CD4-positive, CD25-positive, alpha-beta regulatory T cell (primary cell): ENCODE measurements around the gene GPR68. TPM values are rescaled to one million over a fixed set of nuclear protein-coding genes. Genes with fewer than 3 reads are reported as not detected.

Experiments
- ATAC-seq, 2 donors: fragments of 150-1000 bp; cut with Tn5 transposase; one replicate each; pipeline ENCODE4 v1.10.0; 2021; ENCODE audit warnings: low read depth in 2 of 2, moderate number of reproducible peaks in 2 of 2, moderate library complexity in 1 of 2
- DNase-seq, 3 donors: peaks; one replicate each; pipeline versions ENCODE4 v3.0.0 to v3.0.0-alpha.2; 2012 to 2022; ENCODE audit warnings: mixed read lengths in 1 of 3
- H3K27ac ChIP-seq: one replicate; pipeline ENCODE4 v1.7.0; 2013; ENCODE audit warnings: mild to moderate bottlenecking, low read length; ENCODE audit not compliant: insufficient read depth, poor library complexity, severe bottlenecking
- H3K27me3 ChIP-seq: one replicate; pipeline ENCODE4 v1.7.0; 2013; ENCODE audit warnings: low read length; ENCODE audit not compliant: control insufficient read depth, insufficient read depth
- H3K36me3 ChIP-seq: one replicate; pipeline ENCODE4 v1.7.0; 2013; ENCODE audit warnings: mild to moderate bottlenecking, low read length, moderate library complexity; ENCODE audit not compliant: control insufficient read depth, insufficient read depth
- H3K4me1 ChIP-seq: 2 replicates; pipeline ENCODE4 v1.7.0; 2013; ENCODE audit warnings: mild to moderate bottlenecking, low read length; ENCODE audit not compliant: insufficient read depth, control insufficient read depth, poor library complexity, severe bottlenecking
- H3K4me3 ChIP-seq: one replicate; pipeline ENCODE4 v1.7.0; 2013; ENCODE audit warnings: low read depth, mild to moderate bottlenecking, low read length, moderate library complexity
- H3K9me3 ChIP-seq, 2 experiments: 1 replicate in 1 of 2; 2 replicates in 1 of 2; pipeline ENCODE4 v1.7.0; 2013; ENCODE audit warnings: low read length in 2 of 2, mild to moderate bottlenecking in 1 of 2, moderate library complexity in 1 of 2; ENCODE audit not compliant: control insufficient read depth in 2 of 2
- H3K27ac Mint-ChIP-seq, 3 donors: one replicate each; pipeline ENCODE4 v1.8.0; 2020 to 2022; ENCODE audit warnings: mild to moderate bottlenecking in 3 of 3, mixed read lengths in 3 of 3, moderate library complexity in 2 of 3
- H3K27me3 Mint-ChIP-seq: one replicate; pipeline ENCODE4 v1.8.0; 2022; ENCODE audit warnings: mild to moderate bottlenecking, mixed read lengths
- H3K36me3 Mint-ChIP-seq: one replicate; pipeline ENCODE4 v1.8.0; 2020; ENCODE audit warnings: mixed read lengths
- H3K4me1 Mint-ChIP-seq, 4 donors: one replicate each; pipeline ENCODE4 v1.8.0; 2020 to 2022; ENCODE audit warnings: mixed read lengths in 4 of 4, mild to moderate bottlenecking in 1 of 4
- H3K4me3 Mint-ChIP-seq, 4 donors: one replicate each; pipeline ENCODE4 v1.8.0; 2020 to 2022; ENCODE audit warnings: mild to moderate bottlenecking in 4 of 4, mixed read lengths in 4 of 4, moderate library complexity in 3 of 4
- H3K9me3 Mint-ChIP-seq, 7 donors: one replicate each; pipeline ENCODE4 v1.8.0; 2020 to 2022; ENCODE audit warnings: mixed read lengths in 7 of 7, mild to moderate bottlenecking in 3 of 7, moderate library complexity in 2 of 7
- polyA plus RNA-seq, 4 donors: library from polyadenylated mRNA; unstranded; fragments of 300-500 nt; fragmentation: Illumina TruSeq; gene quantifications; one replicate each; pipeline ENCODE4 v1.2.3, GENCODE V29; 2021
- total RNA-seq: library from RNA; stranded (reverse); gene quantifications from one replicate; pipeline ENCODE4 v1.2.3, GENCODE V29; 2022

The GPR68 gene
- total and polyA plus RNA-seq, 5 donors from 2014 or later: 8.5 to 19.1 (median 12.8) TPM

DNA sequence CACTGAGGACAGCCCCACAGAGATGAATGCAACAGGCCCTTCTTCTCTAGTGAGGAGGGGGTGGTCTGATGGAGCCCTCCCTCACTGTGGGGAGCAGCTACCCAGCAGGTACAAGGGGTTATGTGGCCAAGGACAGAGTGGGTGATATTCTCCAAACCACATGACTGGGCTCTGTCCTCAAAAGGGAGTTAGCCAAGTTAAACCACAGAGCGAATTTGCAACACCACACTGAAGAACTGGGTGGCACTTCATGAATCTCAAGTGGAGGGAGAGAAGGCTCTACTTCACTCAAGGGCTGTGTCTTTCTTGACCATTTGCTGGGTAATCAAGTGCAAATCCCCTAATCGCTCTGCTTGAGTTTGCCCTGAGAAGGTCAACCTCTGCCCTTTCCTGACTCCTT, 12.5 kb downstream of the GPR68 start:
- Mint-ChIP-seq H3K4me3 (peak overlapping the region in 3 of 4 donors; percentile 71 to 83 (median 78)), H3K27ac (peak overlapping the region; percentile 95 to 100 (median 97)), H3K36me3 (peaks cover 26% of the 10 kb centered on the region), H3K4me1 (peaks cover 26 to 82% (median 51%) of the 10 kb centered on the region in 4 donors), H3K27me3 (no peaks in the 10 kb centered on the region), H3K9me3 (peaks cover 0 to 2% (median 0%) of the 10 kb centered on the region in 7 donors)
- DNase-seq (no peak), ATAC-seq (no peak)
- H3K36me3 ChIP-seq: peaks cover 15% of the 10 kb centered on the region
- peak overlapping the region; percentile 91 for H3K27ac ChIP-seq
- peaks cover 0 to 3% of the 10 kb centered on the region in 2 experiments for H3K9me3 ChIP-seq
- no peaks in the 10 kb centered on the region for H3K27me3 ChIP-seq
- H3K4me1 ChIP-seq: peaks cover 75% of the 10 kb centered on the region
- peak overlapping the region; percentile 46 for H3K4me3 ChIP-seq

DNA sequence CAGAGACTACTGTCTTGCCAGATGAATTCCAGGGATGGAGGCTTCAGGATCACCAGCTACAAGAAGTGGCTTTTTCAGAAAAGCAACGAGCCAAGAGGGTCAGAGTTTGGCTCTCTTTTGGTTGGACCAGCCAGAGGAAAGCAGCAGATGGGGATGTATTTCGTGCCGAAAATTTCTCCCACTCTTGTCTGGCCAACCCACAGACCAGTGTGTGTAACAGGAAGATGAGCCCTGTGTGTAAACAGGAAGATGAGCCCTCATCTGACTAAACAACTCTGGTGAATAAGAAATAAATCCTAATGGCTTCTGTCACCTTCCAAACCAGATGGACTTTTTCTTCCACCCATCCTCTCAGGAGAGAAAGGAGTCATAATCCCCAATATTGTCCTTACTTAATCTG, 13.1 kb downstream of the GPR68 start:
- peaks cover 81% of the 10 kb centered on the region for H3K4me1 ChIP-seq
- no peak for DNase-seq

DNA sequence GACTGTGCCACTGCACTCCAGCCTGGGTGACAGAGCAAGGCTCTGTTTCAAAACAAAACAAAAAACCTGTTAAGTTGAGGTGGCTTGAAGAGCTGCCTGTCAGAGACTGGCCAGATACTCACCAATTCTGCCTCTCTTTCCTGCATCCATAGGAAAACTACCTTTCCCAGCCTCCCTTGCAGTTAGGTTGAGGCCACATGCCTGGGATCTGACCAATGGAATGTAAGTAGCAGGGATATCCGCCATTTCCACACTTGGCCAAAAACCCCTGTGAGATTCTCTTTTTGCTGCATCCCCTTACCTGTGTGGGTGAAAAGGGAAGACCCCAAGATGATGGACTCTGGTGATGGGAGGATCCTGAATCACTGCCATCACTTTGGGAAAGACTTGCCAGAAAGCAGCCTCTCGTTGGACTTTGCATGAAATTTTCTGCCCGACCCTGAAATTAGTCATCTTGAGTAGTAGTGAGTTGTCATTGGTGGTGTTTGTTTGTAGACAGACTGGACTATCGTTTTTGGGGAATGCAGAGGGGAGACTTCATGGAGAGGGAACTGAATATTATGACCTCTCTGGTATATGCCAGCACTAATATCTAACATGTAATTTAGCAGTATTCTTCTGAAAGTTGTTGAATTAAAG, 14.0 kb downstream of the GPR68 start:
- ATAC-seq: no peak
- Mint-ChIP-seq H3K36me3 (peaks cover 30% of the 10 kb centered on the region), H3K27ac (peak overlapping the region; percentile 95 to 100 (median 97)), H3K9me3 (peaks cover 0 to 5% (median 0%) of the 10 kb centered on the region in 7 donors), H3K27me3 (no peaks in the 10 kb centered on the region), H3K4me3 (peak overlapping the region; percentile 78 to 85 (median 81)), H3K4me1 (peaks cover 41 to 90% (median 59%) of the 10 kb centered on the region in 4 donors)
- H3K4me1 ChIP-seq: peaks cover 87% of the 10 kb centered on the region
- H3K27ac ChIP-seq: peak overlapping the region; percentile 91
- H3K36me3 ChIP-seq: peaks cover 14% of the 10 kb centered on the region
- peak overlapping the region; percentile 46 for H3K4me3 ChIP-seq
- no peaks in the 10 kb centered on the region for H3K27me3 ChIP-seq
- peaks cover 0 to 3% of the 10 kb centered on the region in 2 experiments for H3K9me3 ChIP-seq
- DNase-seq: peak in 1 of 3 donors; percentile 56

More for the DNA sequence above, 13.1 kb downstream of the GPR68 start:
- Mint-ChIP-seq H3K27me3 (no peaks in the 10 kb centered on the region), H3K27ac (peak overlapping the region; percentile 95 to 100 (median 97)), H3K9me3 (peaks cover 0 to 5% (median 0%) of the 10 kb centered on the region in 7 donors), H3K4me3 (peak overlapping the region; percentile 22 to 83 (median 70)), H3K36me3 (peaks cover 29% of the 10 kb centered on the region), H3K4me1 (peaks cover 31 to 88% (median 57%) of the 10 kb centered on the region in 4 donors)
- ATAC-seq: no peak
- no peaks in the 10 kb centered on the region for H3K27me3 ChIP-seq
- H3K27ac ChIP-seq: peak overlapping the region; percentile 91
- peak overlapping the region; percentile 46 for H3K4me3 ChIP-seq
- H3K36me3 ChIP-seq: peaks cover 14% of the 10 kb centered on the region
- H3K9me3 ChIP-seq: peaks cover 0 to 3% of the 10 kb centered on the region in 2 experiments

DNA sequence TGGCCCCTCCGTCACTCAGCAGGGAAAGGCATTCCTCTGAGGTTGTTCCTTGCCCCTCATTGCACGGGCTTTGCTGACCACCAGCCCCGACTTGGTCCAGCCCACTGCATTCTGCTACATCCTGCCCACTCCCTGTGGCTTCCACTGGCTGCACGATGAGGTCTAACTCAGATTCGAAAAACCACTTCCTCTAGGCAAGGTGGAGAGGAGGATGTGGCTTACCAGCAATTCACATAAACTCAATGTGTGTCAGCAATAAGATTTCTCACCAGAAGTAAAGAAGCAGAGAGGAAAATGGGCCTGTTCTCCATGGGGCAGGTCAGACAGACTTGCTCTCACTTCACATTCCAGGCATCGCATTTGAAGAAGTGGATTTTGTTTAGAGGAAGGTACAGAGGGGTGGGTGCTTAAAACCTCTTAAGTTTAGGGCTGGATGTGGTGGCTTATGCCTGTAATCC, 14.7 kb downstream of the GPR68 start:
- H3K27ac Mint-ChIP-seq: peak overlapping the region; percentile 95 to 100 (median 97)

DNA sequence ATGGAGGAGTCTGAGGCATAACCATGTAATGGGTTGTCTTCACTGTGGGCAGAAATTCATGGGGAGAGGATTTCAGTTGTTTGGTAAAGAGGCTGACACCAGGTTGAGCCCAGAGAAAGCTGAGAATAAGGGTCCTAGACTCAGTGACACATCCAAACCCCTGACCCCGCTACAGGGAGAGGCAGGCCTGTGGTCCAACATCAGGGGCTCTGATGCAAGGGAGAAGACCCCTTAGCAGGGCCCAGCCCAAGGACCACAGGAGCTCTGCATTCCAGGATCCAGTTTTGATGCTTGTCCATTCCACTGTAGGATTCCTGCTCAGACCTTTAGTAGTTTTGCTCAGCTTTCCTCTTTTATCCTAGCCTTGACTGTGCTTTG, 15.5 kb downstream of the GPR68 start:
- peaks cover 0 to 5% (median 0%) of the 10 kb centered on the region in 7 donors for H3K9me3 Mint-ChIP-seq
- no peak for DNase-seq
- peak overlapping the region; percentile 46 for H3K4me3 ChIP-seq

More for the DNA sequence above, 14.7 kb downstream of the GPR68 start:
- DNase-seq (peak; percentile 54 to 95 (median 84)), ATAC-seq (peak; percentile 81)
- Histone ChIP-seq H3K4me1 (peaks cover 92% of the 10 kb centered on the region), H3K36me3 (peaks cover 12% of the 10 kb centered on the region), H3K27ac (peak overlapping the region; percentile 91), H3K4me3 (peak overlapping the region; percentile 46), H3K9me3 (peaks cover 0 to 3% of the 10 kb centered on the region in 2 experiments), H3K27me3 (no peaks in the 10 kb centered on the region)
- Mint-ChIP-seq H3K27me3 (no peaks in the 10 kb centered on the region), H3K4me3 (peak overlapping the region; percentile 78 to 85 (median 80)), H3K4me1 (peaks cover 43 to 94% (median 62%) of the 10 kb centered on the region in 4 donors), H3K36me3 (peaks cover 37% of the 10 kb centered on the region), H3K9me3 (peaks cover 0 to 5% (median 0%) of the 10 kb centered on the region in 7 donors)

DNA sequence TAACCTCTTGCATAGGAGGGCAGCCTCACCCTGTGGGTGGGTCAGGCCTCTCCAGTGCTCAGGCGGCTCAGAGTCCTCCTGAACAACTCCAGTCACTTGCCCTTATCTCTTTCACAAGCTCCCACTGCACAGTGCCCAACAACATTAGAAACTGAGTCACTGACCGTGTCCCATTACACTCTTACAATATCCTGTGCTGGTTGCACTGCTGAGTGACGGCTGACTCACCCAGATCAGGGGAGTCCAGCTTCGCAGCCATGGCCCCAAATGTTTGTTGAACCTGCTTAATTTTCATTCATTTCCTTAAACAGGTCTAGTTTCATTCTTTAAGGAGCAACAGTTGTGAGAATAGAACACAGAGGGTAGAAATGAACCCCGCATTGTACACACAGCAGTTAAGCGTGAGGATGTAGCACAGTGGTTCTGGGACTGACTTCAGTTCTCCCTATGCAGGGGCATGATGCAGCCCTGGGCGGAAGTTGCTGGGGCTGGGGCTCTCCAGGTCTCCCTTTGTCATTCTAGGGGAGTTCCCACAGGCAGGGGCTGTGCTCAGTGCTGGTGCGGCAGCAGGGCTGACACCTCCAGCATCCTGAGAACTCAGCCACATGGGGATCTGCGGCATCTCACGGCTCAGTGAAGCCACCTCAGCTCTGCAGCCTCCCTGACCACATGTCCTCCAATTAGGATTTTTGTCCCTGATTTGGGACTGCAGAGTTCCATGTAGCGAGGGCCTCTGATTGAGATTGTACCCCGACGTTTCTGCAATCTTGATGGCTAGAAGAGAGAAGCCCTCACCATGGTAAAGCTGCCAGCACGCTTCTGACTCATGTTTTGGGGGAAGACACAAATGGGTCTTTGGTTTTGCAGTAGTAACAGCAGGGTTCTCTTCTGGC, 16.1 kb downstream of the GPR68 start:
- H3K4me3 Mint-ChIP-seq: peak overlapping the region; percentile 78 to 85 (median 80)
- Histone ChIP-seq H3K36me3 (peaks cover 4% of the 10 kb centered on the region), H3K4me1 (peaks cover 84% of the 10 kb centered on the region), H3K4me3 (peak overlapping the region; percentile 46), H3K9me3 (peaks cover 0 to 3% of the 10 kb centered on the region in 2 experiments), H3K27ac (peak overlapping the region; percentile 91), H3K27me3 (no peaks in the 10 kb centered on the region)
- H3K9me3 Mint-ChIP-seq: peaks cover 0 to 5% (median 0%) of the 10 kb centered on the region in 7 donors
- peak; percentile 57 to 62 for ATAC-seq
- peaks cover 43 to 99% (median 67%) of the 10 kb centered on the region in 4 donors for H3K4me1 Mint-ChIP-seq
- H3K36me3 Mint-ChIP-seq: peaks cover 37% of the 10 kb centered on the region
- peak; percentile 52 to 81 (median 67) for DNase-seq
- H3K27me3 Mint-ChIP-seq: no peaks in the 10 kb centered on the region
- peak overlapping the region; percentile 95 to 98 (median 97) for H3K27ac Mint-ChIP-seq

More for the DNA sequence above, 15.5 kb downstream of the GPR68 start:
- peak overlapping the region; percentile 91 for H3K27ac ChIP-seq
- H3K36me3 Mint-ChIP-seq: peaks cover 37% of the 10 kb centered on the region
- peak overlapping the region; percentile 78 to 85 (median 80) for H3K4me3 Mint-ChIP-seq
- H3K27me3 ChIP-seq: no peaks in the 10 kb centered on the region
- H3K4me1 ChIP-seq: peaks cover 87% of the 10 kb centered on the region
- H3K36me3 ChIP-seq: peaks cover 6% of the 10 kb centered on the region
- peak overlapping the region; percentile 95 to 98 (median 97) for H3K27ac Mint-ChIP-seq
- H3K4me1 Mint-ChIP-seq: peaks cover 43 to 94% (median 62%) of the 10 kb centered on the region in 4 donors
- no peak for ATAC-seq
- H3K27me3 Mint-ChIP-seq: no peaks in the 10 kb centered on the region
- peaks cover 0 to 3% of the 10 kb centered on the region in 2 experiments for H3K9me3 ChIP-seq

DNA sequence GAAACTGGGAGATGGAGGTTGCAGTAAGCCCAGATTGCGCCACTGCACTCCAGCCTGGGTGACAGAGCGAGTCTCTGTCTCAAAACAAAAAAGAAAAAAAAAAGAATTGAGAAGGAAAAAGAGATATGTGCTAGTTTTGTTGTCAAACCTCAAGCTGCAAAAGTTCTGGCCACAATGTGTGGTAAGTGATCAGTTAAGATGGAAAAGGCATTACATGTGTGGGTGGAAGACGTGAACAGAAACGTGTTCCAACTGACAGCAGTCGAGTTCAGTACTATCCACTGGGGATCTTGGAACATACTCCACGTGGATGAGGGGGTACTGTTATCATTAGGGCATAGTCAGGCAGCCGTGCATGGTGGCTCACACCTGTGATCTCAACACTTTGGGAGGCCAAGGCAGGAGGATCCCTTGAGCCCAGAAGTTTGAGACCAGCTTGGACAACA, 17.3 kb downstream of the GPR68 start:
- Mint-ChIP-seq H3K27me3 (no peaks in the 10 kb centered on the region), H3K27ac (peak overlapping the region; percentile 95 to 98 (median 97)), H3K9me3 (peaks cover 0 to 5% (median 0%) of the 10 kb centered on the region in 7 donors), H3K4me1 (peaks cover 43 to 99% (median 71%) of the 10 kb centered on the region in 4 donors), H3K36me3 (peaks cover 40% of the 10 kb centered on the region), H3K4me3 (peak overlapping the region; percentile 34 to 85 (median 72))
- Histone ChIP-seq H3K27ac (peak overlapping the region; percentile 91), H3K27me3 (no peaks in the 10 kb centered on the region), H3K36me3 (peaks cover 8% of the 10 kb centered on the region), H3K9me3 (peaks cover 0 to 3% of the 10 kb centered on the region in 2 experiments), H3K4me3 (peak overlapping the region; percentile 45), H3K4me1 (peaks cover 72% of the 10 kb centered on the region)
- ATAC-seq (no peak), DNase-seq (no peak)
